ENCODE results near the gene DNAAF5. TPM values are rescaled to one million over a fixed set of nuclear protein-coding genes. Genes with fewer than 3 reads are reported as not detected.

The DNAAF5 gene
- total and polyA plus RNA-seq, 2 of the 4 experiments (the other 2 are of a cell fraction): 12.4 to 32.6 TPM

GRCh38 chr7:765383-765782 lies 38.9 kb downstream of the DNAAF5 start:
- no peak overlapping the region for H3K9ac ChIP-seq (ENCODE audit: low read depth, low read length)
- 97% methylated on average over 5 of the region's 7 CpGs; no CpG with 5 or more reads in 1 of the 2 experiments for WGBS, 2 experiments (ENCODE audit: extremely low coverage in 2 of 2, insufficient read length in 1 of 2)
- ChIA-PET CTCF (no interaction called here), POLR2A (ENCODE audit: unreplicated experiment) (no interaction called here)
- ATAC-seq (ENCODE audit: low read depth): no peak
- H4K5ac ChIP-seq (ENCODE audit: low read depth, low read length): no peak overlapping the region
- no peak overlapping the region for H2BK15ac ChIP-seq (ENCODE audit: low read depth, low read length)
- no peak overlapping the region for H2BK120ac ChIP-seq (ENCODE audit: low read depth, low read length)
- no peaks in the 10 kb centered on the region; the same call in 1 of the 2 replicates for H3K9me1 ChIP-seq (ENCODE audit: insufficient read depth, low read length)
- H3K14ac ChIP-seq (replicated peaks; ENCODE audit: low read depth, low read length): no peak overlapping the region
- no peak overlapping the region for H4K8ac ChIP-seq (ENCODE audit: low read depth in 2 of 2, low read length in 2 of 2)
- no peak overlapping the region for H3K27ac ChIP-seq (ENCODE audit: insufficient read depth, low read length)
- H3K4me1 ChIP-seq (ENCODE audit: control insufficient read depth, insufficient read depth, low read length): no peaks in the 10 kb centered on the region
- H4K91ac ChIP-seq (ENCODE audit: insufficient read depth, low read depth, low read length): no peak overlapping the region
- H3K9me3 ChIP-seq (ENCODE audit: control insufficient read depth, insufficient read depth, low read length): no peaks in the 10 kb centered on the region
- H3K56ac ChIP-seq (ENCODE audit: extremely low read depth, insufficient read depth, low read length): no peak overlapping the region
- H3K4me3 ChIP-seq (ENCODE audit: insufficient read depth, low read depth, low read length): no peak overlapping the region
- H4K20me1 ChIP-seq (ENCODE audit: insufficient read depth, low read length): no peaks in the 10 kb centered on the region
- H2AK9ac ChIP-seq (replicated peaks; ENCODE audit: low read depth, low read length, poor library complexity): no peak overlapping the region
- in situ Hi-C loops (cut with MboI; ENCODE audit: low sequenced_read_pairs): no loop called here
- no peak overlapping the region for H3K23ac ChIP-seq (ENCODE audit: low read depth, low read length)
- no TSS peak for BruUV-seq (replicated peaks)
- H2BK20ac ChIP-seq (ENCODE audit: low read depth, low read length): no peak overlapping the region
- no peak overlapping the region for H3K4me2 ChIP-seq (ENCODE audit: low read depth, low read length)
- no peak overlapping the region for H2BK5ac ChIP-seq (ENCODE audit: low read depth, low read length, poor library complexity, severe bottlenecking)
- TF ChIP-seq RAD21 (IDR thresholded peaks at IDR 0.05; ENCODE audit: low read length): no peak
- no peak for TF ChIP-seq BHLHE40 (IDR thresholded peaks at IDR 0.05; ENCODE audit: low read depth, low read length)
- TF ChIP-seq FOS (IDR thresholded peaks at IDR 0.05; ENCODE audit: low read depth, low read length): no peak
- no peak for TF ChIP-seq MAFK (IDR thresholded peaks at IDR 0.05; ENCODE audit: low read depth, low read length)
- no peak for TF ChIP-seq RCOR1 (IDR thresholded peaks at IDR 0.05; ENCODE audit: insufficient replicate concordance, low read length)
- no peak for TF ChIP-seq ELK1 (IDR thresholded peaks at IDR 0.05; ENCODE audit: borderline replicate concordance, low read depth, low read length)
- dilution Hi-C loops (cut with HindIII; ENCODE audit: low sequenced_read_pairs, unreplicated experiment): no loop called here
- H3K18ac ChIP-seq (ENCODE audit: low read depth, low read length): no peak overlapping the region
- intact Hi-C loops (cut with micrococcal nuclease): no loop called here
- H2AK5ac ChIP-seq (ENCODE audit: low read depth, low read length): no peak overlapping the region
- H3K4ac ChIP-seq (ENCODE audit: low read depth, low read length): no peak overlapping the region
- no peak overlapping the region for H2AFZ ChIP-seq (replicated peaks; ENCODE audit: low read length, poor library complexity)
- peaks cover 39% of the 10 kb centered on the region for H3K36me3 ChIP-seq (ENCODE audit: control insufficient read depth, insufficient read depth, low read length)
- H3K27me3 ChIP-seq (ENCODE audit: control insufficient read depth, insufficient read depth, low read length): no peaks in the 10 kb centered on the region
- no peak for DNase-seq
- H3K79me1 ChIP-seq (ENCODE audit: low read depth in 1 of 2, low read length in 2 of 2): no peaks in the 10 kb centered on the region
